Measurements from ENCODE around the gene TRMT5.

TRMT5 gene

DNA sequence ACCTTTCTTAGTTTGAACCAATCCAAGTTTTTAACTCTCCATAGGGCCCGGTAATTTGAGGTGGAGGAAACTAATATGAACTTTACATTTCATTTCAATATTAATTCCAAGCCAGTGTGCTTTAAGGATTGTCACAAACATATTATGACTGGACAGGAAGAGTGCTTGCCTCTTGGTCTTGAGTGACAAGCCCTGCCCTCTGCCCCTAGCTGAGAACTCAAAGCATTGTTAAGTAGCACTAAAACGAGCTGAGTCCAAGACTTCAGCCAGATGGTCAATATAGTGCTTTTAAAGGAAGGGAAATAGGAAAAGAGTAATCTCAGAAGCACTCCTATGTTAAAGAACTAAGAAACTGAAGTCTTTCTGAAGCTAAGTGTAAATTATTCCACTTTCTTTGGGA is 17.1 kb downstream of the TRMT5 start:
- no peak for DNase-seq

- DNase-seq = no peak
Measured at GRCh38 chr14:60958146-60958545, 22.7 kb downstream of the TRMT5 start.

DNA sequence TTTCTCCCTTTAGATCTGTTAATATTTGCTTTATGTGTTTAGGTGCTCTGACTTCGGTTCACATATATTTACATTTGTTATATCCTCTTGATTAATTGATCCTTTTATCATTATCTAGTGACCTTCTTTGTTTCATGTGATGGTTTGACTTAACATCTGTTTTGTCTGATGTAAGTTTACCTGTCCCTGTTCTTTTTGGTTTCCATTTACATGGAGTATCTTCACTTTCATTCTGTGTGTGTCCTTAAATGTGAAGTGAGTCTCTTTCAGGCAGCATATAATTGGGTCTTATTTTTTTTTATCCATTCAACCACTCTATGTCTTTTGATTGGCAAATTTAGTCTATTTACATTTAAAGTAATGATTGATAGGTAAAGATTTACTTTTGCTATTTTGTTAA is 24.2 kb downstream of the TRMT5 start:
- no peak for DNase-seq

DNA sequence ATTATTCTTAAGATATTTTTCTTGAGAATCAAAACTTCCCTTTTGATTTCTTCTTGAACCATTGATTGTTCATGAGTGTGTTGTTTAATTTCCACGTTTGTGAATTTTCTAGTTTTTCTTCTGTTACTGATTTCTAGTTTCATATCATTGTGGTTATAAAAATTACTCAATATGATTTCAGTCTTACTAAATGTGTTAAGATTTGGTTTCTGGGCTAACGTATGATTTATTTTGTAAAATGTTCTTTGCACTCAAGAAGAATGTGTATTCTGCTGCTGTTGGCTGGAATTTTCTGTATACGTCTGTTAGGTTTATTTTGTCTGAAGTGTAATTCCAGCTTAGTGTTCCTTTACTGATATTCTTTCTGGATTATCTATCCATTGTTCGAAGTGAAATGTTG is 24.7 kb downstream of the TRMT5 start:
- no peak for DNase-seq

DNA sequence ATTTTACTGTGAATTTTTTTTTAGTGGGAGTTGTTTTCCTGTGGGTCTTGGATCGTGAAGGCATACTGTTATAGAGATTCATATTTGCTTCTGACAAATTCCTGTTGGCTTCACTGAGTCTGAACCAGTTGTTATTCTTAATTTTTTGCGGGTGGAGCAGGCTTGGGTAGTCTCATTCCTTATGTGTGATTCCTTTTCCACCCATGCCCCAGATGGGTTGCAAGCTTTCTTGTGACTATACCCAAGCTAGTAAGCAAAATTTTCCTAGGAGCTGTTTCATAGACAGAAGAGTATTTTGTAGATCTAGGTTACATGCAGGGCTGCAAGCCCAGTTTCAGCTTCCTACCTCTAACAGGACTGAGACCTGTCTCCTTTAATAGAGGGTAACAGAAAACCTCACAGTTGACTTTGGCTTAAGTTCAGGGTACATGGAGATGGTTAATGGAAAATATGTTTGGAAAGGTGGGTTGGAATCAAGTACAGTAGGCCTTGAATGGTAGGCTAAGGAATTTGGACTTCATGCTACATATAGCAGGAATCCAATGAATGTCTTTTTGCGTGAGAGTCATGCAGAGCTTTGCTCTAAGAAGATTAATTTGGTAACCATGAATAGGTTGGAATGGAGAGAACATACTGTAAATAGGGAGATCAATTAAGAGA is 29.0 kb downstream of the TRMT5 start:
- no peak for DNase-seq

DNA sequence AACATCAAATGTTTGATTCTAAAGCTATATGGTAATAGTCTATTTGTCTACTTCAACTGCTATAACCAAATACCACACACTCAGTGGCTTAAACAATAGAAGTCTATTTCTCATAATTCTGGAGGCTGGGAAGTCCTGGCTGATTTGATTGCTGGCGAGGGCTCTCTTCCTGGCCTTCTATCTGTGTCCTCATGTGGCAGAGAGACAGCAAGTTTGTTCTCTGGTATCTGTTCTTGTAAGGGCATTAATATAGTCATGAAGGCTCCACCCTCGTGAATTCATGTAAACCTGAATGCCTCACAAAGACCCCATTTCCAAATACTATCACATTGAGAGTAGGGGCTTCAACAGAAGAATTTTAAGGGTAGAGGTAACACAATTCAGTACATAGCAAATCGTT is 34.1 kb downstream of the TRMT5 start:
- no peak for DNase-seq

DNA sequence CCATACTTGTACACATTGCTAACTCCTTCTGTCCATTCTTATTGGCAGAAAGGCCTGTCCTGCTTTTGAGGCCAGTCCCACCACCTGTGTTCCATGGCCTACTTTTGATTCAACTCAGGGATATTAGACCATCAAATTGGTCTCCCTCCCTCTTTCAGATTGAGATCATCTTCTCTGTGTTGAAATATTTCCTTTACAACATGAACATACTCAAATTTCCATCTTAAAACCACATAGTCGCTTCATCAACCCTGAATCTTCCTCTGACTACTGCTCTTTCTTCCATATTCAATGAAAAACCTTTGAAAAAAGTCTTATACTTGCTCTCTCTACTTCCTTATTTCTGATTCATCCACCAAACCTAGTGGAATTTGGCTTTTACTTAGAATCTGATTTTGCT is 34.9 kb downstream of the TRMT5 start:
- no peak for DNase-seq

GRCh38 chr14:60944204-60944603 is 36.7 kb downstream of the TRMT5 start:
- DNase-seq = no peak

DNA sequence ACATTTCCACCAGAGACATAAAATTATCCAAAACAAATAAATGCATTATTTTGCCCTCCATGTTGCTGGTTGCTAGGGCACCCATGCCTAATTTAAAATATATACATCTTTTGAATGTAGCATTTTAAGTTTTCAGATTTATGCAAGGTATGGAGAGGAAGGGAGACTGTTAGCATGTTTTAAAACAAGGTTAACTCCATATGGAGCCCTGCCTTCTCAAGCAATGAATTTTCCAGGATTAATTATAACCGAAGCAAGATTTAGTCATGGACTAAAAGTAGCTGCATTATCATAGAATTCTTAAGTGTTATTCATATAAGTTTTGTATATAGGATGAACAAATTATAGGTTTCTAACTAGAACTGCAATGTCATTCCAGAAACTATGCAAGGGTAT is 37.2 kb downstream of the TRMT5 start:
- DNase-seq = no peak

DNA sequence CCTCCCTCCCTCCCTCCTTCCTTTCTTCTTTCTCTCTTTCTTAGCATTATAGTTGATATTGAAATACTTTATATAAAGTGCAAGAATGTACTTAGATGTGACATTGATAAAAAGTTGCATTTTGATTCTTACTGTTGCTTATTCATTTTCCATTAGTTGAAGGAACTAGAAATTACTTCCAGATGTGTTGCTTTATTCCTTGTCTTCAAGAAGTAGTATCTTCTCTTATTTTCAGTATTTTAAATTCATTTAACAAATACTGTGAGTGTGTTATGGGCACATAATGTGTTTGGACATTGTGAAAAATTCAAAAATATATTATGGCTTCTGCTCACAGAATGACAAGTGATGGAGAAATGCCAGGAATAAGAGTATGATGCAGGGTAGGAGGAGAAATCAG is 45.6 kb downstream of the TRMT5 start:
- DNase-seq = no peak

GRCh38 chr14:60933920-60934655 is 46.8 kb downstream of the TRMT5 start:
- no peak for DNase-seq

DNA sequence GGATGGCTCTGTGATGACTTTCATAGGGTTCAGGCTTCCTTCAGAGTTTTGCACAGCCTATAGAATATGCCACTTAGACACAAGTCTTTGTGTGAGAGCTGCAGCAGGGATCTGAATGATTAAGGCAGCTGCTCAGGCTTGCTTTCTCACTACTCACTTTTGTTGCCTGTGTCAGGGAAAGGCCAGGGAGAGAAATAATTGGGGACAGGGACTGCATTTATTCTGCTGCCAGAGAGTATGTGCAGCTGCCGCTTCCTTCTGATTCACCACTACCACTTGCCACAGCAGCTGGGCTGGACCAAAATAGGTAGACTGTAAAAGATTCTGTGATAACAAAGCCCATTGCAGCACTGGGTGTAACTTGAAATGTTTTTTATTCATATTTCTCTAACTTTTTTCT is 49.7 kb downstream of the TRMT5 start:
- DNase-seq = no peak

- DNase-seq = no peak
Measured at GRCh38 chr14:60926002-60926401, 54.9 kb downstream of the TRMT5 start.

DNA sequence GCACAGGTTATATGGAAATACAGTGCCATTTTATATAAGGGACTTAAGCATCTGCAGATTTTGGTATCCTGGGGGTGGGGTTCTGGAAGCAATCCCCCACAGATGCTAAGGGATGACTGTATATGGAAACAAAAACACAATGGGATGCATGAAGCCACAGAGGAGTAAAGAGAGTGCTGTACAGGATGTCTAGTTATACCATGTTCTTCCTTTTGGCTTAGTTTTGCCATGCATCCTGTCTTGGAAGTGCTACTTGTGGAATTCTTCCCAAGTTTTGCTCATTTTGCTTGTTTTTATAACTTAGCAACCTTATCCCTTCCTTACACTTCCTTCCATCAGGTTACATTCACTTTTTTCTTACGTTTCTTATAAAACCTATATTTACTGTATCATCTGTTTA is 55.6 kb downstream of the TRMT5 start:
- no peak for DNase-seq

DNA sequence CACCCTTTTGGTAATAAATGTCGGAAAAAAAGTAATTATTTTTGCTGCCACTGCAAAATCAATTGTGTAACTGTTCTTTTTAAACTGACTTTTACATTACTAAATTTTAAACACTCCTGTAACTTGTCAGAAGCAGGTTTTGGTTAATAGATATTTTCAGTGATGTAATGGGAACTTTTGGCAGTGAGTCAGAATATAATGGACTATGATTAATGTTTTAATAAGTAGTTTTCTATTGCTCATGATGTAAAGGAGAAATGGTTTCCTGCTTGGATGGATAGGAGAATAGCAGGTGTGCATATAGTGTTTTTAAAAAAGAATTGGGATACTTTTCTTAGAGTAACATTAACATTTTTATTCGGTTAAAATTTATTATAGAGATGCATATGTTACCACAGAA is 58.8 kb downstream of the TRMT5 start:
- no peak for DNase-seq

All from activated CD8-positive, alpha-beta memory T cell treated with anti-CD3 and anti-CD28 coated beads, Interleukin-2, amount 50 U/mL, for 48 hours (primary cell).